ENCODE results near the gene QRFP.

Gene QRFP

DNA sequence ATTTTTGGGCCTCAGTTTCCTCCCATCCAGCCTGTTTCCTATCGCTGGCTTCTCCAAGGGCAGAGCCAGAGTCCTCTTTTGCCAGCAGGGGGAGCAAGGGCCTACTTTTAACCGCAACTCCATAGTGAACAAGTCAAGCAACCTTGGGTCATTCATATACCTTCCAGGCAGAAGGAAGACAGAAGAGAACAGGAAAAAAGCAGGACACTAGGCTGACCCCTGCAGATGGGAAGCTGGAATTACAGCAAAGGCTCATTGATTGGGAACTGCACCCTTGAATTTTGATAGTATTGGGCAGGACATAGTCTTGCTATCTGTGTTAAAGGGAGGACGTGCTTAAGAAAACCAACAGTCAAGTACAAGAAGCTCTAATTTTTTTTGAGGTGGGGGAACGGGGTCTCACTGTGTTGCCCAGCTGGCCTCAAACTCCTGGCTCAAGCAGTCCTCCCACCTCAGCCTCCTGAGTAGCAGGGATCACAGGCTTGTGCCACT lies 30.1 kb downstream of the QRFP start:
- peaks cover 66% of the 10 kb centered on the region for H3K36me3 ChIP-seq (ENCODE audit: insufficient read depth, low read depth, low read length)
- no peaks in the 10 kb centered on the region for H3K27me3 ChIP-seq (ENCODE audit: insufficient read depth, low read length)
- no peak overlapping the region for H3K9ac ChIP-seq (ENCODE audit: low read depth, low read length)
- H3K4me1 ChIP-seq (ENCODE audit: insufficient read depth, low read length), result no peaks in the 10 kb centered on the region; the same call in 1 of the 2 replicates
- H3K27ac ChIP-seq (ENCODE audit: low read length), result no peak overlapping the region
- no peak overlapping the region for H3K4me3 ChIP-seq (ENCODE audit: low read length)
- no peaks in the 10 kb centered on the region for H3K9me3 ChIP-seq (ENCODE audit: insufficient read depth, low read depth, low read length)

DNA sequence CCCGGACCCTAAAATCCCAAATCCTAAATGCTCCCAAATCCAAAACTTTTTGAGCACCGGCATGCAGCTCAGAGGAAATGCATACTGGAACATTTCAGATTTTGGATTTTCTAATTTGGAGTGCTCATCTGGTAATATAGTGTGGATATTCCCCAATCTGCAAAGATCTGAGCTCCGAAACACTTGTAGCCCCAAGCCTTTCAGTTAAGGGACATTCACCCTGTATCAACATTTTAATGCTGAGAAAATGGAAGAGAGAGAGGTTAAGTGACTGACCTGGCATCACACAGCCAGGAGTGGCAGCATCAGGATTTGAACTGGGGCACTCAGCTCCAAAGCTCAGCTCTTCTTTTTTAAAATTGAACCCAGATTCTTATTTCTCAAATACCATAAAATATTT lies 30.7 kb downstream of the QRFP start:
- Histone ChIP-seq H3K27ac (ENCODE audit: low read length) (no peak overlapping the region), H3K9me3 (ENCODE audit: insufficient read depth, low read depth, low read length) (no peaks in the 10 kb centered on the region), H3K9ac (ENCODE audit: low read depth, low read length) (no peak overlapping the region), H3K36me3 (ENCODE audit: insufficient read depth, low read depth, low read length) (peaks cover 63% of the 10 kb centered on the region), H3K27me3 (ENCODE audit: insufficient read depth, low read length) (no peaks in the 10 kb centered on the region), H3K4me3 (ENCODE audit: low read length) (no peak overlapping the region), H3K4me1 (ENCODE audit: insufficient read depth, low read length) (no peaks in the 10 kb centered on the region; the same call in 1 of the 2 replicates)

DNA sequence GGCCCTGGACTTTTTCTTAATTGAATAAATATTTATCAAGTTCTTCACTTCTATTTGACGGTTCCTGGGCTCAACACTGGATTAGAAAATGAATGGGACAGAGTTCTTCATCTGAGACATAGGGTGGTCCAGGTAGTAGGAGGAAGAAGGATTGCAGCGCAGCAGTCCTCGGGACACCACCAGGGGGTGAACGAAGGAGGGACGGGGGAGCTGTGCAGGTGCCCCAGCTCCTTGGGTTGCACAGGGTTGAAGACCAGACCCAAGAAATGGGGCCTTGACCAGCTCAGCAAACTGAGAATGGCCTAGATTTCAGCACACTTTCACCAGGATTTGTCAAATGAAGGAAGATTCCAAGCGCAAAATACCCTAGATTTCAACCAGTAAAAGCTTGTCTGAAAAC lies 32.1 kb downstream of the QRFP start:
- Histone ChIP-seq H3K27ac (ENCODE audit: low read length) (no peak overlapping the region), H3K4me1 (ENCODE audit: insufficient read depth, low read length) (peaks cover 4% of the 10 kb centered on the region), H3K9me3 (ENCODE audit: insufficient read depth, low read depth, low read length) (no peaks in the 10 kb centered on the region), H3K27me3 (ENCODE audit: insufficient read depth, low read length) (no peaks in the 10 kb centered on the region), H3K9ac (ENCODE audit: low read depth, low read length) (no peak overlapping the region), H3K4me3 (ENCODE audit: low read length) (no peak overlapping the region), H3K36me3 (ENCODE audit: insufficient read depth, low read depth, low read length) (peaks cover 64% of the 10 kb centered on the region)

DNA sequence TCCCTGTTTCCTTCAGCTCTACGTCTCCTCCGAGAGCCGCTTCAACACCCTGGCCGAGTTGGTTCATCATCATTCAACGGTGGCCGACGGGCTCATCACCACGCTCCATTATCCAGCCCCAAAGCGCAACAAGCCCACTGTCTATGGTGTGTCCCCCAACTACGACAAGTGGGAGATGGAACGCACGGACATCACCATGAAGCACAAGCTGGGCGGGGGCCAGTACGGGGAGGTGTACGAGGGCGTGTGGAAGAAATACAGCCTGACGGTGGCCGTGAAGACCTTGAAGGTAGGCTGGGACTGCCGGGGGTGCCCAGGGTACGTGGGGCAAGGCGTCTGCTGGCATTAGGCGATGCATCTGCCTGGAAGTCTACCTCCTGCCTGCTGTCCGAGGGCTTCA lies 33.9 kb downstream of the QRFP start:
- no peaks in the 10 kb centered on the region for H3K9me3 ChIP-seq (ENCODE audit: insufficient read depth, low read depth, low read length)
- peaks cover 75% of the 10 kb centered on the region for H3K36me3 ChIP-seq (ENCODE audit: insufficient read depth, low read depth, low read length)
- H3K27ac ChIP-seq (ENCODE audit: low read length), result no peak overlapping the region
- H3K27me3 ChIP-seq (ENCODE audit: insufficient read depth, low read length), result no peaks in the 10 kb centered on the region
- no peak overlapping the region for H3K4me3 ChIP-seq (ENCODE audit: low read length)
- H3K9ac ChIP-seq (ENCODE audit: low read depth, low read length), result no peak overlapping the region
- peaks cover 8% of the 10 kb centered on the region for H3K4me1 ChIP-seq (ENCODE audit: insufficient read depth, low read length)

DNA sequence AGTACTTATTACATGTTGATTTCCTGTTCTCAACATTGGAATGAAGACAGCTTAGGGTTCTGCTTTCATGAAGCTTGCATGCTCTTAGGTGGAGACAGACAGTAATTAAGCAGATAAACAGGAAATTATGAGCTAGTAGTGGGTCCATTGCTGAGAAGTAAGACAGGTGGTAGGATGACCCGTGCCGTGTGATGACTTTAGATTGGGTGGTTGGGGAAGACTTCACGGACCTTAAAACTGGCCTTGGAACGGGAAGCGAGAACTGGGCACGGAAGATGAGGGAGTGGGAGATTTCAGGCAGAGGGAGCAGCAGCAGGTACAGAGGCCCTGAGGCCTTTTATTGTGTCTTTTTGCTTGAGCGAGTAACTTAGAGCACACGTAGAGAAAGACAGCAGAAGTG lies 34.4 kb downstream of the QRFP start:
- Histone ChIP-seq H3K4me1 (ENCODE audit: insufficient read depth, low read length) (peaks cover 8% of the 10 kb centered on the region), H3K9me3 (ENCODE audit: insufficient read depth, low read depth, low read length) (no peaks in the 10 kb centered on the region), H3K4me3 (ENCODE audit: low read length) (no peak overlapping the region), H3K27ac (ENCODE audit: low read length) (no peak overlapping the region), H3K9ac (ENCODE audit: low read depth, low read length) (no peak overlapping the region), H3K27me3 (ENCODE audit: insufficient read depth, low read length) (no peaks in the 10 kb centered on the region), H3K36me3 (ENCODE audit: insufficient read depth, low read depth, low read length) (peaks cover 75% of the 10 kb centered on the region)

DNA sequence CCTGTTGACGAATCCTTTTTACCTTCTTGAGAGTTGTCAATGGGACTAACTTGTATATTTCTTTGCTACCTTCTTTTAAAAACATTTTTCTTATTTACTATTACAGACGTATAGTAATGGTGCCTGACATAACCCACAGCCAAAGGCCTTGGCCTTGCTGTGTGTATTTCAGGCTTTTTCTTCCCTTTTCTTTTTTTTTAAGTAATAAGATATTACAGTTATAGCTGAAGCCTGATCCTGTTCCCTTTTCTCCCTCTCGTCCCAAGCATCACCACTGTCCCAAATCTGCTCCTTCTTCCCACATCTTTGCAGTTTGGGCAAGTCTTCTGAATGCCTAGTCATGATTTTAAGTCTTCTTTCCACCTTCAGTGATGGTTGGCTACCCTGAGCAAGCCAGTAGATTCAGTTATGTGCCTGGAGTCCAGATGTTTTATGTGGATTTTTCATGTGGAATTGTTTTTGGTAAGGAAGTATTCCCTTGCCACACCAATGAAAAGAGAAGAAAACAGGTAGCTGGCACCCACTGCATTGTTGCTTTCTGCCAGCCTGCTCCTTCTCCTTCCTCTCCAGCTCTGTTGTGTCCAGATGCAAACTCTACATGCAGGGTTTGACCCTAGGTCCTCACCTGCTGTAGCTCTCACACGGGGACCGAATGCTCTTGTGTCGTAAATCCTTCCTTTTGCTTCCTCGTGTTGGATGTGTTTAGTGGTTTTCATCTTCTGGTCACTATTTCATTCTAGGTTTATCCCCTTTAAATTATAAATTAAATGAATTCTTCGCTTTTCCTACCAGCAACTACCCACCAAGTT lies 35.0 kb downstream of the QRFP start:
- no peaks in the 10 kb centered on the region for H3K27me3 ChIP-seq (ENCODE audit: insufficient read depth, low read length)
- H3K9me3 ChIP-seq (ENCODE audit: insufficient read depth, low read depth, low read length), result no peaks in the 10 kb centered on the region
- H3K4me1 ChIP-seq (ENCODE audit: insufficient read depth, low read length), result peaks cover 8% of the 10 kb centered on the region
- no peak overlapping the region for H3K4me3 ChIP-seq (ENCODE audit: low read length)
- peaks cover 76% of the 10 kb centered on the region for H3K36me3 ChIP-seq (ENCODE audit: insufficient read depth, low read depth, low read length)
- no peak overlapping the region for H3K27ac ChIP-seq (ENCODE audit: low read length)
- H3K9ac ChIP-seq (ENCODE audit: low read depth, low read length), result no peak overlapping the region

DNA sequence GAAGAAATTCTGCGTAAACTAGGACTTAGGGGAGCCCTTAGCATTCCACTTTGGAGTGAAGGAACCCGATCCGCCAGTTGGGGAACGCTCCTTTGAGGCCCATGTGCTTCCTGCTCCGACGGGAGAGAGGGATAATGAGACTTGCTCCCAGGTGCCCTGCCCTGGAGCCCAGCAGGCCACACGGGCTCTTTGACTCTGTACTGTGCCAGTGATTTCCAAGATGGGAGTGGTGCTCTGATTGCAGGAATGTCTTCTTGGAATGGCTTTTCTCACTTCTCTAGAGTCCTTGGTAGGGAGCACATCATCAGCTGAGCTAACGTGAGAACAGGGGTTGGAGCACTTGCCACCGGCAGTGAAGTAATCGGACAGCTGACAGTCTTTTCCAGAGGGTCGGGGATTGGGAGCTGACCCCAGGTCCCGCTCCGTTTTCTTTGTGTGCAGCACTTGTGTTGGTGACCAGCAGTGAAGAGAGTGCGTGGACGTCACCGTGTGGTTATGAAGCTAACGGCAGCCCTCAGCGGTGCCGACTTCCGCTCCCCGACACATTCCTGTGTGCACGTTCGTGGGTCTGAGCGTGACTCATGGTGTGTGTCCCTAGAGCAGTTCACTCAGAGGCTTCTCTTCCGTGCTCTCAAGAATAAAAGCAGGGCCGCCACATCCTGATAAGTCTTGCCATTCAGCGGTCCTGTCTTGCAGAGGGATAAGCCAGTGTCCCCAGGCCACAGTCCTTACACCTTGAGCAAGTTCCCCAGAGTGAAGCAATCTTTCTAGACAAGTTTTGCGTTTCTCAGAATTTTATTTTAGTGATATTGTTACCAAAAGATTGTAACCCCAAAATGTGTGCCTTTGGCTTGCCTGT lies 35.9 kb downstream of the QRFP start:
- H3K4me3 ChIP-seq (ENCODE audit: low read length), result no peak overlapping the region
- H3K27me3 ChIP-seq (ENCODE audit: insufficient read depth, low read length), result no peaks in the 10 kb centered on the region
- no peaks in the 10 kb centered on the region for H3K9me3 ChIP-seq (ENCODE audit: insufficient read depth, low read depth, low read length)
- peaks cover 8% of the 10 kb centered on the region for H3K4me1 ChIP-seq (ENCODE audit: insufficient read depth, low read length)
- H3K27ac ChIP-seq (ENCODE audit: low read length), result peak overlapping the region; percentile 20
- H3K9ac ChIP-seq (ENCODE audit: low read depth, low read length), result no peak overlapping the region
- peaks cover 81% of the 10 kb centered on the region for H3K36me3 ChIP-seq (ENCODE audit: insufficient read depth, low read depth, low read length)

DNA sequence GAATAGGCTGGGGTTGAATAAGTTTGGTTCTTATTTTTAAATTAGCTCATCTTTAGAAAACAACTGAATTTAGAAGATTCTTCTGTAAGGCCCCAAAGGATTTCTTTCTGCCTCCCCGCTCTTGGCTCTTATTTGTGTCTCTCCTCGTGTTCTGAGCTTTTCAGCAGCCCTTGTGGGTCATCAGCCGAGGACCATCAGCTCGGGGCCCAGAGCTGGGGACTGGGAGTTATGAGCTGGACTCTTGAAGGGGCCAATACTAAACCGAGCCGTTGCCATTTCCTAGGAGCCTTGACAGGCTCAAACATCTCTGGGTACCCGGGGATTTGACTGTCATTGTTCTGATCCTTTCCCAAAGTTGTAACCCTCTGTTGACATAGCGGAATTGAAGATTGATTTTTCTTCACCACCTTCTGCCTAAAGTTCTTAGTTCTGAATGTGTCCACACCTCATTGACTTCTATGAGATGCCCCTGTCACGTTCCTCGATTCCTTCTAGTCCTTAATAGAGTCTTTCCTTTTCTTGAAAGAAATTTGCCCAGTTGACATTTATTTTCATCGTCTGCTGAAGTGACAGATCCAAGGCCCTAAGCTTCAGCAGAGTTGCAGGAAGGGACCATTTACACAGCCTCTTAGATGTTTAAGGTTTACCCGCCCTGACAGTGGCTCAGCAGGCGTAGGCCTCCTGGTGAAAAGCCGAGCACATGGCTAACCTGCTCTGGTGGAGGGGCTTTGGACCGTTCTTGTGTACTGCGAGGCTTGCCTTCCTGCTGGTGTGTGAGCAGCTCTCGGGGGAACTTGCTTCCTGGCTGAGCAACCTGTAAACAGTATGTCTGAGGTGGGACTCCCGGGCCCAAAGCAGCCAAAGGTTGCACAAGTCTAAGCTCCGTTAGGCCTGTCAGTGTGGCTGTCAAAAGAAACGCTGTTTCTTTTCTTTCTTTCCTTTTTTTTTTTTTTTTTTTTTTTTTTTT lies 37.6 kb downstream of the QRFP start:
- Histone ChIP-seq H3K9ac (ENCODE audit: low read depth, low read length) (no peak overlapping the region), H3K27me3 (ENCODE audit: insufficient read depth, low read length) (no peaks in the 10 kb centered on the region), H3K27ac (ENCODE audit: low read length) (no peak overlapping the region), H3K4me1 (ENCODE audit: insufficient read depth, low read length) (peaks cover 8% of the 10 kb centered on the region), H3K9me3 (ENCODE audit: insufficient read depth, low read depth, low read length) (no peaks in the 10 kb centered on the region), H3K4me3 (ENCODE audit: low read length) (no peak overlapping the region), H3K36me3 (ENCODE audit: insufficient read depth, low read depth, low read length) (peaks cover 85% of the 10 kb centered on the region)

DNA sequence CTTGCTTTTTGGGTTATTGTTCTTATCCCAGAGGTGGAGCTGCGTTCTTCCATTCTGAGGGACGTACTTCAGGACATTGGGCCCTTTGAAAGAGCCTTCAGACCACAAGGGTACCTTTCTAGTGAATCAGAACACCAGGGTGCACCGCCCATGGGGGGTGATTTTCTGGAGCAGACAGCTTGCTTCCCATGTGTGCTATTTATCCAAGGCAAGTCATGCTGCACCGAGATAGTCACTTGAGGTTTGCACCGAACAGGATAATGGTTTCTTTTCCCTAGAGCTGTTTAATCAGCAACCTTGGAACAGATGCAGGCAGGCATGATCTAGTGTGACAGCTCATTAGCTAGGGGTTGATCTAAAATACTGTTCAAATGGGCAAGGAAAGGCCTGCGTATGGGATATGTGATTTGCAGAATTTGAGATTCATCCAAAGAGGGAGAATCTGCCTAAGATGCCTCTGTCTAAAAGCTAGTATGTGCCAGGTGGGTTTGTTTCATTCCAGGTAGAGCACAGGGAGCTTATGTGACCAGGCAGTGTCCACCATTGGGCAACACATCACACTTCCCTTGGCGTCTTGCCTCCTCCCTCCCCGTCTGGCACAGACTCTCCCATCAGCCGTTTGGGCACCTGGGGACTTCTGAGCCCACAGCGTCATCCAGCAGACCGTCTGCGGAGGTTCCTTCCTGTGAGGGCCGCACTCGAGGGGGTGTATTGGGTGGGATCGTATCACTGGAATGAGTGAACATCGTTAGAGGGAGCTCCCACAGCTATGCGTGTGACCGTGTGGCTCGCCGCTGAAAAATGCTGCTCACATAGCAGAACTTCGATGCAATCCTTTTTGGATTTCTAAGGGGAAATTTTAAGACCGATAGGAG lies 38.5 kb downstream of the QRFP start:
- peaks cover 8% of the 10 kb centered on the region; the same call in 1 of the 2 replicates for H3K4me1 ChIP-seq (ENCODE audit: insufficient read depth, low read length)
- H3K27me3 ChIP-seq (ENCODE audit: insufficient read depth, low read length), result no peaks in the 10 kb centered on the region
- H3K4me3 ChIP-seq (ENCODE audit: low read length), result no peak overlapping the region
- H3K9me3 ChIP-seq (ENCODE audit: insufficient read depth, low read depth, low read length), result no peaks in the 10 kb centered on the region
- H3K9ac ChIP-seq (ENCODE audit: low read depth, low read length), result no peak overlapping the region
- H3K36me3 ChIP-seq (ENCODE audit: insufficient read depth, low read depth, low read length), result peaks cover 81% of the 10 kb centered on the region
- no peak overlapping the region for H3K27ac ChIP-seq (ENCODE audit: low read length)

DNA sequence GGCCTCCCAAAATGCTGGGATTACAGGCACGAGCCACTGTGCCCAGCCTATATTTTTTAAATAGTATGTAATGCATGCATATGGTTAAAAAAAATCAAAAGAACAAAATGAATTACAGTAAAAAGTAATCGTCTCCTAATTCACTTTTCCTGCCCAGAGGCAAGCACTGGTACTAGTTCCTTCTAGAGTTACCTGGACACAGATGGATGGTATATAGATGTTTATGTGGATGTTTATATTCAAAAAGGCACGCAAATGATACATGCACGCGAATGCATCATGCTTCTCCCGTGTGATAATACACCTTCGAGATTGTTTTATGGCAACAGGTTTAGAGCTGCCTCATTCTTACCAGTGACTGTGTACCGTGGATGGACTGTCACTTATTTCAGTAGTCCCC lies 40.1 kb downstream of the QRFP start:
- no peaks in the 10 kb centered on the region for H3K27me3 ChIP-seq (ENCODE audit: insufficient read depth, low read length)
- peaks cover 8% of the 10 kb centered on the region; the same call in 1 of the 2 replicates for H3K4me1 ChIP-seq (ENCODE audit: insufficient read depth, low read length)
- H3K36me3 ChIP-seq (ENCODE audit: insufficient read depth, low read depth, low read length), result peaks cover 76% of the 10 kb centered on the region
- H3K4me3 ChIP-seq (ENCODE audit: low read length), result no peak overlapping the region
- H3K9ac ChIP-seq (ENCODE audit: low read depth, low read length), result no peak overlapping the region
- H3K27ac ChIP-seq (ENCODE audit: low read length), result no peak overlapping the region
- H3K9me3 ChIP-seq (ENCODE audit: insufficient read depth, low read depth, low read length), result no peaks in the 10 kb centered on the region

Measured in iPS-20b (cell line).